ENCODE data around the gene DGCR8.

The DGCR8 gene

DNA sequence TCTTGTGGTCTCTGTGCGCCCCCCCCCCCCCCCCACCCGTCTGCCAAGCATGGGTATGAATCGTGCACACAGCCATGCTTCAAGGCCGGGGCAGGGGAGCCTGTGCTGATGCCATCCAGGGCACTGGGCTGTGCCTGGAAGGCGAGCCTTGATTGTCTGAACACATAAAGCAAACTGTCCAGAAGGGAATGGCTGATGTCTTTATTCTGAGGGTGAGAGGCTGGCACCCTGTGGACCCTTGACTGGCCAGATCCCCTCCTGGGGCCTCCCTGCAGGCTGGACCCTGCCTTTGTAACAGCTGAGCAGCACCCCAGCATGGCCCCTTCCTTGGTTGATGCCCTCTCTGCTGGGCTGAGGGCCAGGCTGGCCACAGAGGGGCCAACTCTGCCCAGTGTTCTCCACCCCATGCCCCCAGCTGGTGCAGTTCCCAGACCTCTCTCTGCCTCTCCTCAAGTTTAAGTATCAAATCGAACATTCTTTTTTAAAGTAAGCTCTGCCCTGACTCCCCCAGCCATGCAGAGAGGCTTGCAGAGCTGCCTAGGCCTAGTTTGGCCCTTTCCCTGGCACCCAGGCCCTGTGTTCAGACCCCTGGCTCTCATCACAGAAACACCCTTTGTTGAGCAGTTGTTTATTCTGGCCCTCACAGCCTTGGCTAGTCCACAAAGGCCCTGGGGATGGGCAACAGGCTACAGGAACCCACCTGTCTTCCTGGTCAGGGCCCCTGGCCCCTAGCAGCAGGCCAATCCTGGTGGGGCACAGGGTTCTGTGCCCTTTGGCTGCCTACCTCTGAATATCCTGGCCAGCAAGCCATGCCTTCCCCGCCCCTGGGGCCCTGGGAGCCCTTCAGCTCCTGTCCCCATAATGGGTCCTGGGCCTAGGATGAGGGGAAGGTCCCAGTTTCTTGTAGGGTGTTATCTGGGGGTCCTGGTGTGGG, 31.9 kb downstream of the DGCR8 start:
- no peak for DNase-seq

DNA sequence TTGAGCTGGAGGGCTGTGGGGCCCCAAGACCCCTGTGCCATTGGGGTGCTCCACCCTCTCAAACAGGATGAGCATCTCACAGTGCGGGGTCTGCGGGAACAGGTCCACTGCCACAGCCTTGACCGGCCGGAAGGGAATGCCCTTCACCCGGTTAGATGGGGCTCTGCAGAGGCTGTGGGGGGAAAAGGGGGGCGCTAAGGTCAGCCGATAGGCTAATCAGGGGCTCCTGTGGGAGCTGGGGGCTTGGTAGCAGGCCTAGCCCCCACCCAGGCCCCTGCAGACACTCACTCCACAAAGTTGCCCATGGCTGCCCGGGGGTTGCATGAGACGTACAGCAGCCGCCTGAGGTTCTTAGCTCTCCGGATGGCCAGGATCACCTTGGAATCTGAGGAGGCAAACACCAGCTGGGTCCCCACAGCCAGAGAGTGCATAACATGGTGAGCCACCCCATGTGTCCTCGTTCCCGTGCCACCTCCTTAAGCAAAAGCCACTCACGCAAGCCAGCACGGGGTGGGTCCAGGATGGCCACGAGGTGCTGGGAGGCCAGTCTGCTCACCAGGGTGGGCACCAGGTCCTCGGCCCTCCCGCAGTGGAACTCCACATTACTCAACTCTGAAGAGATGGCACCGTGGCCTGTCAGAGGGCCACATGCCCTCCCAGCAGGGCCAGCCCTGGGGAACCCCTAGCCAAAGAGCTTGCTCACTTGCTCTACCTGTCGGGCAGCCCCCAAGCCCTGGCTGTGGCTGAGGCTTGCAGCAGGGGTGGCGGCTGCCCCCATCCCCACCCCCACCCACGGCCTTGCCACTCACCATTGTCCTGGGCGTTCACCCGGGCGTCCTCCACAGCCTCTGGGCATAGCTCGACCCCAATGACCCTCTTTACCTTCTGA, 32.8 kb downstream of the DGCR8 start:
- no peak for DNase-seq

DNA sequence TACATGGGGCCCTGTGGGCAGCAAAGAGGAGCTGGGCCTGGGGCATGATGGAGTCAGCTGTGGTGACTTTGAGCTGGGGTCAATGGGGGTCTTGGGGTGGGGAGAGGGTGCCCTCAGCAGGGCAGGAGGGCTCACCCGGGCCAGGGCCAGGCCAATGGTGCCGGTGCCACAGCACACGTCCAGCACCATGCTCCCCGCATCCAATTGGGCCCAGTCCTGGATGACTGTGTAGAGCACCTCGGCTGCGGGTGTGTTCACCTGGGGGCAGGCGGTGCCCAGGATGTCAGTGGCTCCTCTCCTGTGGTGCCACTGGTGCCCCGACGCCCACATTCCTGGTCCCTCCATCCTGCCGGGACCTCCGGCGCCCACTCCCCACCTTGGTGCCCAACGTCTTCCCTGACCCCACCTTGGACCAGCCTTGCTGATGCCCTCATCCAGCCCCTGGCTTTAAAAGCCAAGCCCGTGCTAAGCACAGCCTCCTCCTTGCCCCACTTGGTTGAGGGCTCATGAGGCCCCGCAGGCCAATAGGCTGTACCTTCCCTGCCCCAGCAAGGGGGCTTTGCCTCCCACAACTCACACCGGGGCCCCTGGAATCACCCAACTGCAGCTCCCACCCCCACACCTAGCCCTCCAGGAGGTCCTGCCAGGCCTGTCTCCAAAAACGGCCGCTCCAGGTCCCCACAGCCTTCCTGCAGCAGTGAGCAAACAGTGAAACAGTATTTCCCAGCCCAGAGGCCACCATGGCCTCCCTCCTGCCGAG, 33.7 kb downstream of the DGCR8 start:
- no peak for DNase-seq

DNA sequence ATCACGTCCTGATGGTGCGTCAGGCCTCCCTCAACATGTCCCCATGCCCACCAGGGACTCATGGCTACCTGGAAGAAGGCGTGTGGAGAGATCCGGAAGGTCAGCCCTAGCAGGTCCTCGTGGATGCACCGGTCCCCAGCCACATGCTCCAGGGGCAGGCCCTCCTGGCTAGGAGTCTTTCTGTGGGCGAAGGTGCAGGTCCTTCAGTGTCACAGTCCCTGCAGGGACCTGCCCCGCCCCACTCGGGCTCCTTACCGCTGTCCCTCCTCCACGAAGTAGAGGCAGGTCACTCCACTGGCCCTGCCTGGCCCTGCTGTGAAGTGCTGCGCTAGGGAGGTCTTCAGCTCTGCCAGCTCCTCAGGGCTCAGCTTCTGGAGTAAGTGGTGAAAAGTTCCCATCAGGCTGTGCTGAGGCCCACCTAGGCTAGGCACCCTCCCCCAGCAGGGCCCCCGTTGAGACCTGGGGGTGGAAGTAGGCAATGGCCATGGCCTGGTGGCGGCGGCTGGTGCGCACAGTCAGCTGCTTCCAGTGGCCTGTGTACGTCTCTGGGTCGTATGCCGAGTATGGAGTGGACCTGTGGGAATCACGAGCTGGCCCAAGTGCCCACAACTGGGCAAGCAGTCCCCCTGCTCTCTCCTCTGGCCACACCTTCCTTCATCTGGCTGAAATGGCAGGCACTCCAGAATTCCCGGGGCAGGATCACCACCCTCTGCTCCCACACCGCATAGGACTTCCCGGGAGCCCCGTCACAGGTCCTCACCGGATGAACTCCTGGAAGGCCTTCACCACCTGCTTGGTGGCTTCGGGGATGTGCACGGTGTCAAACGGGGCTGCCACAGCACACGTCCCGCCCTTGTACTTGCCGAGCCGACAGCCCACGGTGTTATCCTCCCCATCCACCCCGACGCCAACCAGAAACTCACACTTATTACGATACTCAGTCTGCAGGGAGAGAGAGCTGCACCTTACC, 34.8 kb downstream of the DGCR8 start:
- DNase-seq, result no peak

DNA sequence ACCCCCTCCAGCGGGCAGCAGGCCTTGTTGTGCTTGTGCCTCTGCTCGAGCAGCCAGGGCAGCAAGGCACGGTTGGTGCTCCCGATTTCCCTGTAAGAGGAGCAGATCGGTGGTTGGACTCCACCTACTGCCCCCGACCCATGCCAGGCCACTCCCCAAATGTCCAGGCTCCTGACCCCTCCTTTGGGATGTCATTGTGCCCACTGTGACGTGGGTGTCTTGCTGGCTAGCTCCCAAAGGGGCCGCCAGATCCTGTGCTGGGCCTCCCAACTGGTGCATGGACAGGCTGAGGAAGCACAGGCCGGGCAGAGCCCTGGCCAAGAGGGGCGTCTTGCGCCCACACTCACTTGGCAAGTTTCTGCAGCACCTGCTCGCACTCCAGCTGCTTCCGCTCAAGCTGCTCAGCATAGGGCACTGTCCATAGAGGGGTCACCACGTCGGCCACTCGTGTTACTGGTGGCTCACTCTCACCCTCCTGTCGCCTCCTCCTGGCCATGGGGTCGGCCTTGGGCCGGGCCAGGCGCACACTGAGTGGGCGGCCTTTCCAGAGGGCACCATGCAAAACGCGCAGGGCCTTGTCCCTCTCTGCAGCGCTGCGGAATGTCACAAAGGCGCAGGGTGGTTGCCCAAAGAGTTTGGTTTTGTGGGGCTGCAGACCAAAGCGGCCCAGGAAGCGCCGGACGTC, 35.8 kb downstream of the DGCR8 start, which contains the start of gene RANBP1:
Gene RANBP1, plus strand, starts transcription at position 414 of the 685 bp plus-strand sequence. Its CDS starts 81 bp downstream, at position 495.
- DNase-seq, result no peak

DNA sequence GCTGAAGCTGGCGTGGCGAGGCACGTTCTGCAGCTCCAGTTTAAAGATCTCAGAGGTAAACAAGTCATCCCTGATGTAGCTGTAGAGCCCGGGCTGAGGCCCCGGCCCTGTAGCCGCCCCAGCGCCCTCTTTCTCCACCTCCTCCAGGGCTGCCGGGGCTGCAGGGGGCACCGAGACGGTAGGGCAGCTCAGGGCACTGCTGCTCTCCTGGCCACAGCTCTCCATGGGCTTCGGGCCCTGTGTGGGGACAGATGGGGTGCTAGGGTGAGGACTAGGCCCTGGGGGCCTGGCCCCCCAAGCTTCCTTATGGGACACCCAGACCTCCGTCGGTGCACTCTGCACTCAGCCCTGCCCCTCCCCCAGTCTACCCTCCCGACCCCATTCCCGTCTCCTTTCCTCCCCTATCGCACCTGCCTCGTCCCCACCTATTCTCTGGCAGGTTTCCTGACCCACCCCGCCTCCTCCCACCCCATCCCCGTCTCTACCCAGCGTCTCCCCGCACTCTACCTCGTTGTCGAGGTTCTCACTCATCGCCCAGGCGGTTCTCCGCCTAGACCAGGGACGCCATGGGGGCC, 36.4 kb downstream of the DGCR8 start:
- DNase-seq, result no peak

- DNase-seq, result peak; percentile 95
These were observed 37.1 kb downstream of the DGCR8 start, which contains the start of gene TRMT2A for GRCh38 chr22:20116951-20117632. TSS of gene TRMT2A (minus strand) at chr22:20117226. CDS start at chr22:20116906, 320 bp downstream.

DNA sequence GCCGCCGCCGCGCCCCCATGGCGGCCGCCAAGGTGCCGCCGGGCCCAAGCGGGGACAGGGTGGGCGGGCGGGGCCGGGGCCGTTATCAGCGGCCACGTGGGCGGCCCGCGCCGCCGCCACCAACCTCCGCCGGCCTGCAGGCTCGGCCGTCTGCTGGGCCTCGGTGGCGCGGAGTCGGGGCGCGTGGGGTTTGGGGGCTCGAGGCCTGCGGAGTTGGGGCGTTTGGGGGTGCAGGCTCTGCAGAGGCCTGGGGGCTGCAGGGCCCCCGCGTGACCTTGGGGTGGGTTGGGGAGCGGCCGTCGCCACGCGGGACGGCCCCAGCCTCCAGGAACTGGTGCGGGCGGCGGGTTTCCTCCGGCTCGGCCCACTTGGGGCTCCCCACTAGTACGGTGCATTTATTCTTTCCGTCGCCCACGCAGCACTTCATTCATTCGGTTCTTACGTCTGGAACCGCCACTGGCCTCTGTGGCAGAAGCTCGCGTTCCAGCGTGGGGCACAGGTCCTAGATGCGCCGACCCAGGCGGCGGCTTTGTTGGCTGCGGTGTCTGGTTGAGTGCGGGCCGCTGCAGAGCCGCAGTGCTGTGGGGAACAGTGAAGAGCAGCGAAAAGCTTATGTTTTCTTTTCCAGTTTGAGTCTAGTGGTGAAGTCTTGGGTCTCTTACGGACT, 37.7 kb downstream of the DGCR8 start:
- peak; percentile 46 for DNase-seq

DNA sequence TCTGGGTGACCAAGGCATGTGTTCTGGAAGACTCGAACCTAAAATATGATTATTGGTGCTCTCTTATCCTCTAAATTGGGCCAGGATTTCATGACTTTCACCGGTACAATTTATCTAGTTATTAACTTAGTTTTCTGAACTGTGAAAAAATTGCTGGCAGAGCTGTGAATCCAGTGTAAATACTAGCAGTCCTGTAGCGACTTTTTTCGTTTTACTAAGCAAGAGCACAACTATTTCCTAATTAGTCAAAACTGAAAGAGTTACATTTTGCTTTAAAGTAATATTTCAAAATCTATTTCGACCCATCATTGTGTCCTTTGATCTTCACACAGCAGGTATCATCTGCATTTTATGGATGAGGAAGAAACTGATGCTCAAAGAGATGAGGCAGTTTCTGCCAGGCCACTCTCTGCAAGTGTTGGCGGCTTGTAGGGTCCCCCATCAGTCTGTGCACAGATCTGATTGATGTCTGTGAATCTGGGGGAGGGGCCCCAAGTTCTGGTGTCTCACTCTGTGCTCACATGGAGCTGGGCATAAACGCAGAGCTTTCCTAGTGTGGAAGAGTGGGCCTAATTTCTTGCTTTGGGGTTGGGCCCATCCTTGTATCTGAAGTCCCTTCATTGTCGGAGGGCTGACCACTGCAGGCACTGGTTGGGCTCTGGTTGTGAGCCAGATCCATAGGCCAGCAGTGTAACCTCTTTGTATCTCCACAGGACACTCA, 38.4 kb downstream of the DGCR8 start:
- no peak for DNase-seq

GRCh38 chr22:20121856-20122415, 41.9 kb downstream of the DGCR8 start:
- DNase-seq, result no peak

- DNase-seq, result no peak
These were observed 43.5 kb downstream of the DGCR8 start for GRCh38 chr22:20123366-20124082.

DNA sequence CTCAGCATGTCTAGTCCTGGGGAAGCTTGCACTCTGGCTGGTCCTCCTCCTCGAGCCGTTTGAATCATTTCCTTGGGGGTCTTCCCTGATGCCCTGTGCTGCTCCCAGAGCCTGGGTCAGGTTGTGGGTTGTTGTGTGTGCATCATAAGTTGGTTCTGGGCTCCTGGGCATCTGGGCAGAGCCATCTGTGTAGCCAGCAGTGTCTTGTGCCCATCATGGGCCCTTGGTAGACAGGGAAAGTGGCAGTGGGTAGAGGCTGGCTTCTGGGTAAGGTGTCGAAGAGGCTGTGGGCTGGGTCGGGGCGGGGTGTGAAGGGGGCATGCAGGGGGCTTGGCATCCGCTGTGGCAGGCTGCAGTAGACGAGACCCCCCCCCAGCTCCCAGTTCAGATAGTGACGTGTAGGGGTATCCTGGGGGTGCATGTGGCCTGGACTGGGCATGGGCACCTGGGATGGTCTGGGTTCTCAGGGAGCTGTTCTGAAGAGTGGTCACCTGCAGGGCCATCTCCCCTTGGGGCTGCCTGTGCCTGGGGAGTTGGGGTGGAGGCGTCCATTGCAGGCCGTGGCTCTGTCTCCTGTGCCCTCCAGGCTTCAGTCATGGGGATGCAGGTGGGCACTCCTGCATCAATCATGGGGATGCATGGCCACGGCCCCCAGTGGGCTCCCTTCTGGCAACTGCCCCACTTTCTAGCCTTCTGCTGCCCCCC, 44.2 kb downstream of the DGCR8 start:
- DNase-seq, result no peak

DNA sequence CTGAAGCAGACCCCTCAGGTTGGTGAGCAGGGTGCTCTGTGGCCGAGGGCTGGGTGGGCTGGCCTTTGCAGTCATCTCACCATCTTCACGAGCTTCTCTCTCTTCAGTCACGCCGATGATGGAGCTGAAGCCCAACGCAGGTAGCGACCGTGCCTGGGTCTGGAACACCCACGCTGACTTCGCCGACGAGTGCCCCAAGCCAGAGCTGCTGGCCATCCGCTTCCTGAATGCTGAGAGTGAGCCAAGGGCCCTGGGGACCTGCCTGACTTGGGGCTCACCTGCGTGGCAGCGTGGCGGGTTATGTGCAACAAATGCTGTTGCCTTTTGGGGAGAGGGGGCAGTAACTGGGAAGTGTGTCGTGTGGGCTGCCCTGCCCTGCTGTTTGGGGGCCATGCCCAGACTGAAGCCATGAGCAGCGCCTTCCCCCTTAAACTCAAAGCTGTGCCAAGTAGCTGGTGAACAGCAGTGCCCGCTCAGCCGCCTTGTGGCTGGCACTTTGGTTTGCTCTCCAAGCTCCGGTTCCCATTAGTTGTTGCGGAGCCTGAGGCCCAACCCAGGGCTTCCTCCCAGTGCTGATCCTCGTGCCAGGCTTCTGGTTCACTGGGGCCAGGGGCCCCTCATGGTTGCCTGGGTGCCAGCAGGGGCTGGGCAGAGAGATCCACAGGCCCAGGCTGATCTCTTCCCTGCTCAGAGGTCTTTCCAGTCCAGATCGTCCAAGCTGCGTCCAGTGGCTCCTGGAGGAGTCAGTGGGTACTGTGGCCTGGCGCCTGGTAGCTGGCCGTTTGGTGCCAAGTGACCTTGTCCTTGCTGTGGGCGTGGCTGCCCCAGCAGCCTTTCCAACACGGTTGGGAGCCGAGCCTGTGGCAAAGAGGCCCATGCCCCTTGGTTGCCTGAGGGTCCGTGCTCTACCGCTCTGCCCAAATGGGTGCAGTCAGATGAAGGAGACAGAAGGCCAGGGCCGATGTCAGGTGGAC, 45.4 kb downstream of the DGCR8 start:
- DNase-seq, result no peak

- no peak for DNase-seq
These were observed 46.4 kb downstream of the DGCR8 start for GRCh38 chr22:20126284-20127029.

Measured in T-helper 9 cell (primary cell).